ENCODE measurements around the gene MYBPHL. TPM values are rescaled to one million over a fixed set of nuclear protein-coding genes. Genes with fewer than 3 reads are reported as not detected.
"Not testable (repeated sequence)": the region's sequence is repeated elsewhere in the genome, so short reads cannot be mapped to it uniquely, and the experiment has no call there.

MYBPHL gene
- total RNA-seq, 1 experiment from 2014 or later = not detected

DNA sequence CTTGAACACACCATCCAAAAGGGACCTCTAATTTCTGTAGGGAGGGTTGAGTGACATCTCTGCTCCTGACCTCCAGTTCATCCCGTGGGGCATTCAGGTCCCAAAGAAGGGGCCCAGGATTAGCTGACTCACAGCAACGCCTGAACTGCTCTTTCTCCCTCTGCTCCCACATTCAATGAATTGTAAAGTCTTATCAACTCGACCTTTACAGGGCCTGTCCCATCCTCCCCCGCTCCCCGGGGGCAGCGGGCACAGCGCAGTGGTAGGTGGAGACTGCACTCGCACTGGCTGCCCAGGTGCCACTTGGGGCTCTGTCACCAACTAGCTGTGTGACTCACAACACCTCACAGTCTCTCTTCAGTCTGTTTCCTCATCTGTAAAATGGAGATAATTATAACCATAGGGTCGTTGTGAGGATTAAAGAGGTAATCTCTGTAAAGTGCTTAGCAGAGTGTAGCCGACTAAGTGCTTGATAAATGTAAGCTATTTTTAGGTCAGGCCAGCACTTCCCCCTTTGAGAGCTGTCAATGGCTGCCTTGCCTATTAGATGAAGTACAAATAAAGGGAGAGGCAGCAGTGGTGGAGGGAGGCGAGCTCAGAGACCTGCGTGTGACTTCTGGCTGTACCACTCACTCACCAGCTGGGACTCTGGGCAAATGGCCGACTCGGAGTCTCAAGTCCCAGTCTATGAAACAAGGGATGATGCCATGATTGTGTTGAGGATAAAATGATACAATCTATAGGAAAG lies 637 bp upstream of the MYBPHL start:
- ChIA-PET POLR2A (ENCODE audit: unreplicated experiment) (no interaction called here), CTCF (no interaction called here)
- Histone ChIP-seq H2AFZ (ENCODE audit: low read length) (no peak overlapping the region), H3K9me2 (replicated peaks; ENCODE audit: low read length) (no peaks in the 10 kb centered on the region), H3K27ac (ENCODE audit: low read length) (no peak overlapping the region), H3K4me2 (ENCODE audit: low read length) (no peak overlapping the region), H3F3A (ENCODE audit: low read length, unreplicated experiment) (no peaks in the 10 kb centered on the region), H3K27me3 (ENCODE audit: low read length) (no peaks in the 10 kb centered on the region), H3K4me3 (ENCODE audit: low read length) (no peak overlapping the region), H3K79me2 (ENCODE audit: low read length) (no peaks in the 10 kb centered on the region), H3K4me1 (ENCODE audit: insufficient read depth, low read length) (no peaks in the 10 kb centered on the region), H3K9me3 (ENCODE audit: low read length) (no peaks in the 10 kb centered on the region), H4K20me1 (ENCODE audit: low read length) (no peaks in the 10 kb centered on the region), H3K9ac (ENCODE audit: low read length) (no peak overlapping the region), H3K36me3 (ENCODE audit: low read depth, low read length) (no peaks in the 10 kb centered on the region)
- TF ChIP-seq EZH2 (IDR thresholded peaks at IDR 0.05; ENCODE audit: low read length, unreplicated experiment) = no peak
- BruUV-seq (replicated peaks) = no TSS peak
- DNase-seq (no peak), ATAC-seq (no peak; the same call in 1 of the 2 replicates)
- intact Hi-C loops (cut with micrococcal nuclease) = no loop called here

DNA sequence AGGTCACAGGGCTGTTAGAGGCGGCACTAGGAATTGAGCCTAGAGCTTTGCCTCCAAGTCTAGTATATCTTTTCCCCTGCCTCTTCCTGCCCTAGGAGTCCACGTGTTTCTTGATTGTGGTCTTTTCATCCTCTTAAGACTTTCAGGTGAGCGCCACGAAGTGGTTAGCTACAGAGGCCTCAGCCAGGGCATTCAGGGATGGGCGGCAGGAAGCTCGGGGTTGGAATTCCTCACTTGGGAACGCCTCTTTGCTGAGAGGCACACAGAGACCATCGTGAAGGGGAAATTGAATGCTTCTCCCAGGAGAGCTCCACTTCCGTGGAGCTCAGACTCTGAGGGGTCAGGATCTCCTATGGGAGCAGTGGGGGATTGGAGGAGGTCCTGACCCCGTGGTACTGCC lies 820 bp downstream of the MYBPHL start:
- BruUV-seq (replicated peaks); H3K36me3 ChIP-seq (ENCODE audit: low read depth, low read length); H4K20me1 ChIP-seq (ENCODE audit: low read length); H3K9me3 ChIP-seq (ENCODE audit: low read length); H3K27ac ChIP-seq (ENCODE audit: low read length); H3K4me1 ChIP-seq (ENCODE audit: insufficient read depth, low read length); H3K4me3 ChIP-seq (ENCODE audit: low read length); H3K79me2 ChIP-seq (ENCODE audit: low read length); CTCF ChIA-PET; H3F3A ChIP-seq (ENCODE audit: low read length, unreplicated experiment); H3K9me2 ChIP-seq (replicated peaks; ENCODE audit: low read length); ATAC-seq; intact Hi-C loops (cut with micrococcal nuclease); H3K27me3 ChIP-seq (ENCODE audit: low read length); H3K4me2 ChIP-seq (ENCODE audit: low read length); H3K9ac ChIP-seq (ENCODE audit: low read length); H2AFZ ChIP-seq (ENCODE audit: low read length); POLR2A ChIA-PET (ENCODE audit: unreplicated experiment); DNase-seq: not testable (repeated sequence)

DNA sequence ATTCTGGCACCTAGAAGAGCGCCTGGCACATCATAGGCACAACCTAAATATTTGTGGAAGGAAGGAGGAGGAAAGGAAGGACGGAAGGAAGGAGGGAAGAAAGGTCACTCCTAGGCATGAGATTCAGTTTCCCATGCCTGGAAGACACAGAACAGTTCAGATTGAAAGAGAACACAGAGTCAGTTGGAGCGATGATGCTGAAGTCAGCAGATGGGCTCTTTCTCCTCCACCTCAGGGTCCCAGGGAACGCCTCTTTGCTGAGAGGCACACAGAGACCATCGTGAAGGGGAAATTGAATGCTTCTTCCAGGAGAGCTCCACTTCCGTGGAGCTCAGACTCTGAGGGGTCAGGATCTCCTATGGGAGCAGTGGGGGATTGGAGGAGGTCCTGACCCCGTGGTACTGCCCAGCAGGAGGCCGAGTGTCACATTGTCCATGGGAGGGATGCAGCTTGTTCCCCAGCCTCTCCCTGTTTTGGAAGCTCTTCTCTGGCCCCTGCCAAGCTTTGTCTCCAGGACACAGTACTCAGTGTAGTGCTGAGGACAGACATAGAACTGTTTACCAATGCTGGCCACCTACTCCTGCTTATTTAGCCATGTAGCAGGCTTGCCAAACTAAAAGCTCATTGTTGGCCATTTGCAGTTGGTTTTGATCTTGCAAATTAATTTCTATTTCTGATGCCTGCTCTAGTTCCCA lies 2.4 kb downstream of the MYBPHL start:
- Histone ChIP-seq H3K4me2 (ENCODE audit: low read length) (no peak overlapping the region), H3K27ac (ENCODE audit: low read length) (no peak overlapping the region), H3K9ac (ENCODE audit: low read length) (no peak overlapping the region), H2AFZ (ENCODE audit: low read length) (no peak overlapping the region), H4K20me1 (ENCODE audit: low read length) (no peaks in the 10 kb centered on the region), H3K79me2 (ENCODE audit: low read length) (no peaks in the 10 kb centered on the region), H3K36me3 (ENCODE audit: low read depth, low read length) (no peaks in the 10 kb centered on the region), H3K4me3 (ENCODE audit: low read length) (no peak overlapping the region), H3K9me3 (ENCODE audit: low read length) (no peaks in the 10 kb centered on the region), H3K4me1 (ENCODE audit: insufficient read depth, low read length) (no peaks in the 10 kb centered on the region), H3K27me3 (ENCODE audit: low read length) (no peaks in the 10 kb centered on the region), H3K9me2 (replicated peaks; ENCODE audit: low read length) (no peaks in the 10 kb centered on the region), H3F3A (ENCODE audit: low read length, unreplicated experiment) (no peaks in the 10 kb centered on the region)
- CTCF ChIA-PET = no interaction called here
- ATAC-seq (no peak), DNase-seq (no peak)
- no peak for TF ChIP-seq EZH2phosphoT487 (IDR thresholded peaks at IDR 0.05; ENCODE audit: borderline replicate concordance, low read length)
- TF ChIP-seq, protein P1, sequence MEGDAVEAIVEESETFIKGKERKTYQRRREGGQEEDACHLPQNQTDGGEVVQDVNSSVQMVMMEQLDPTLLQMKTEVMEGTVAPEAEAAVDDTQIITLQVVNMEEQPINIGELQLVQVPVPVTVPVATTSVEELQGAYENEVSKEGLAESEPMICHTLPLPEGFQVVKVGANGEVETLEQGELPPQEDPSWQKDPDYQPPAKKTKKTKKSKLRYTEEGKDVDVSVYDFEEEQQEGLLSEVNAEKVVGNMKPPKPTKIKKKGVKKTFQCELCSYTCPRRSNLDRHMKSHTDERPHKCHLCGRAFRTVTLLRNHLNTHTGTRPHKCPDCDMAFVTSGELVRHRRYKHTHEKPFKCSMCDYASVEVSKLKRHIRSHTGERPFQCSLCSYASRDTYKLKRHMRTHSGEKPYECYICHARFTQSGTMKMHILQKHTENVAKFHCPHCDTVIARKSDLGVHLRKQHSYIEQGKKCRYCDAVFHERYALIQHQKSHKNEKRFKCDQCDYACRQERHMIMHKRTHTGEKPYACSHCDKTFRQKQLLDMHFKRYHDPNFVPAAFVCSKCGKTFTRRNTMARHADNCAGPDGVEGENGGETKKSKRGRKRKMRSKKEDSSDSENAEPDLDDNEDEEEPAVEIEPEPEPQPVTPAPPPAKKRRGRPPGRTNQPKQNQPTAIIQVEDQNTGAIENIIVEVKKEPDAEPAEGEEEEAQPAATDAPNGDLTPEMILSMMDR (conservative IDR thresholded peaks at IDR 0.05; ENCODE audit: low read depth, low read length) = no peak
- no peak for TF ChIP-seq EZH2 (IDR thresholded peaks at IDR 0.05; ENCODE audit: low read length, unreplicated experiment)
- intact Hi-C loops (cut with micrococcal nuclease) = no loop called here
- POLR2A ChIA-PET (ENCODE audit: unreplicated experiment) = no interaction called here
- BruUV-seq (replicated peaks) = no TSS peak

Measured in PC-3 (cell line).